Testis (tissue), 2 donors: ENCODE data around the gene NTNG2.

Experiments used
- CTCF ChIP-seq, 3 experiments: fragments of 450-650 bp in 2 of 3; fragments of 200-600 bp in 1 of 3; sonication (generic) in 1 of 3; IDR thresholded peaks; one replicate each; pipeline ENCODE4 v1.5.1; 2016 to 2019; ENCODE audit warnings: antibody characterized with exemption in 3 of 3, mild to moderate bottlenecking in 2 of 3, moderate library complexity in 1 of 3
- POLR2A ChIP-seq: fragments of 450-650 bp; IDR thresholded peaks from one replicate; pipeline ENCODE4 v1.6.1; 2017; ENCODE audit warnings: antibody characterized with exemption, mild to moderate bottlenecking, moderate library complexity

- TF ChIP-seq CTCF (IDR thresholded peaks at IDR 0.05): no peak
- TF ChIP-seq POLR2A: no peak
These were observed 25.3 kb downstream of the NTNG2 start for GRCh38 chr9:132187121-132187620.
